ENCODE results near the gene ATP5F1C.

GRCh38 chr10:7763929-7764328 lies 24.0 kb upstream of the ATP5F1C start:
- TF ChIP-seq CTCF (conservative IDR thresholded peaks at IDR 0.05) (no peak), EZH2 (IDR thresholded peaks at IDR 0.05; ENCODE audit: low read depth) (no peak)
